ENCODE data around the gene SLC6A1.

SLC6A1 gene

GRCh38 chr3:10996345-10997013 lies 3.9 kb downstream of the SLC6A1 start:
- DNase-seq = no peak

DNA sequence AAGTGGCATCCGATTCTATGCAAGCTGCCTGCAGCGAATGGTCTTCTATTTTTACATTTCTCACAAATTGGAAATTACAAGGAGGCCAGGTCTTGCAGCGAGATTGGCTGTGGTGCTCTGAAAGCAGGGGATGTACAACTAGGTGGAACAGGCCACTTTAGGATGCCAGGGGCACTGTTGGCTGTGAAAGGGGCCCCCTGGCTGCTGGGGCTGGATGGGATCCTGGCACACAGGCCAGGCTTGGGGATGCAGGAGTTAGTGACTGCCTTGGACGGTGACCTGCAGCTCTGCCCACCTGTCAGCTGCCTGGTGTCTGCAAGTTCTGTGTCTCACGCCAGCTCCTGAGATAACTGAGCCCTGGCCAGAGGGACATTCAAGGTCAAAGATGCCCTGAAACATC lies 4.6 kb downstream of the SLC6A1 start:
- no peak for DNase-seq

DNA sequence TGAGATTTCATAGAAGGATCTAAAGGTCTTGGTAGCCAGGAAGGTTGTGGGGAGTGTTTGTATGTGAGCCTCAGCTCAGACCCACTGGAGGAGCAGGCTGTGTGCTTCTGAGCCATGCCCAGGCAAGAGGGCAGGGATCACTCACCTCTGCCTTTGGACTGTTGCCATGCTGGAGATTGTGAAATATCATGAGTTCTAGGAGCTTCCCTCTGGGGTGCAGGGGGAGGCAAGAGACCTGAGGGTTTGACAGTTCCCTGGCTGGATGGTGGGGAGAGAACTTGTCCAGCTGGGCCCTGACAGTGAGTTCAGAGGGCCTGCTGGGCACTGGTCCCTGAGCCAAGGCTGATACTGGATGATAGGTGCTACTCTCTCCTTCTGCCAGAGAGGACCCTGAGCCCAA lies 6.0 kb downstream of the SLC6A1 start:
- DNase-seq = no peak

- no peak for DNase-seq
Measured at GRCh38 chr3:10999221-11000107, 6.9 kb downstream of the SLC6A1 start.

GRCh38 chr3:11000528-11000927 lies 8.0 kb downstream of the SLC6A1 start:
- no peak for DNase-seq

- DNase-seq = no peak
Measured at GRCh38 chr3:11001020-11001657, 8.6 kb downstream of the SLC6A1 start.

- no peak for DNase-seq
Measured at GRCh38 chr3:11001658-11002021, 9.1 kb downstream of the SLC6A1 start.

DNA sequence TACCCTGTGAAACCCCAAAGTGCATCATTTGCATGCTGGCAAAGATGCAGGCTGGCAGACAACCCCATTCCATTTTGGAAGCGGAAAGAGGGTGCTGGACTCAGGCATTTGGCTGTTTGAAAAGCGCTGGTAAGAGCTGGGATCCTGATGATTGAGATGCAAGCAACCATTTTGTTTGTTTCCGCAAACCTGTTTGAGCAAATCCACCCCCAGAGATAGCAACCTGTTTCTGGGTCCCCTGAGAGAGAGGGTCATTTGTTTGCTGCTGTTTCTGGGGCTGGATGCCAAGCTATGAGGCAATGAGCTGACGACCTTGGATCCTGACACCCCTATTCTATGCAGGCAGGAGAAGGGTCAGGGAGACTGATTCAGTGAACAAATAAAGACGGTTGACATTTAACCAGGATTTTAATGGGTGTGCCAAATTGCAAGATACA lies 9.8 kb downstream of the SLC6A1 start:
- DNase-seq = no peak

- DNase-seq = no peak
Measured at GRCh38 chr3:11004563-11004962, 12.0 kb downstream of the SLC6A1 start.

DNA sequence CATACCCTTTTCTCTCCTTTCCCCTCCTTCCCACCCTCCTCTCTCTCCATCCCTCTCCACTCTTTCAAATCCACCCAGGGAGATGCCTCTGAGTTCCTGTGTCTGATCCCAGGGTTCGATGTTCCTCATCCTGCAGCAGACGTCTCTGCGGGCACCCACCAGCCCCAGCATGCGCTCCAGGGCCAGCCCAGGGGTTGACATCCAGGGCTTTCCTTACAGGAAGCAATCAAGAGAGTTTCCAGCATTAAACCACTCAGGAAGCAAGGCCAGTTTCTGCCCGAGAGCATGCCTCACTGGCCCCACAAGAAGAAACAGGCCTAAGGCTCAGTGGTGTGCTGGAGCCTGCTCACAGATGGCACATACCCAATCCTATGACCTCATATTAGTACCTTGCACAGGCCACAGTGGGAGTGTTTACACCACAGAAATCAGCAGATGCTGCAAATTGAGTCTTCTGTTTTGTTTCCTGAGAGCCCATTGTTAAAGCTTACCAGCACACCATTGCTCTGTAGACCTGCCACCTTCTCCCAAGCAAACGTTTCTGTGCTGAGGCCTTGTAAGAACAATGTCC lies 13.2 kb downstream of the SLC6A1 start:
- no peak for DNase-seq

GRCh38 chr3:11006986-11007933 lies 14.7 kb downstream of the SLC6A1 start:
- no peak for DNase-seq

DNA sequence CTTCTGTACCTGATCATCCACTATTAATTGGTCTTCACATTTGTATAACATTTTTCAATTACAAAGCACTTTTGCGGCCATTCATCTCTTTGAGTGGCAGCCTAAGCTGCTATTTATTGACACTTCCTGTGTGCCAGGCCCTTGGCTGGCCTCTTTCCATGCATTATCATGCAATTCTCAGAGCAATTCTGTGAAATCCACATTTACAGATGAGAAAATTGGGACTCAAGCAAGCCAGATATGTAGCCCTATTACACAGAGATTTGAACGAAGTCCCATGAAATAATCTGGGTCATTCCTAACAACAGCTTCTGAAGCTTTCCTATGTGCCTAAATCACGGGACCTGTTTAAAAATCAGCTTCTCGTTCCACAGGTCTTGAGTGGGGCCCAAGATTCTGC lies 17.4 kb downstream of the SLC6A1 start:
- no peak for DNase-seq

- DNase-seq = no peak
Measured at GRCh38 chr3:11010426-11011165, 18.0 kb downstream of the SLC6A1 start.

- no peak for DNase-seq
Measured at GRCh38 chr3:11014253-11014652, 21.7 kb downstream of the SLC6A1 start.

- no peak for DNase-seq
Measured at GRCh38 chr3:11014752-11015151, 22.2 kb downstream of the SLC6A1 start.

GRCh38 chr3:11015369-11015768 lies 22.8 kb downstream of the SLC6A1 start:
- no peak for DNase-seq

- DNase-seq = no peak
Measured at GRCh38 chr3:11016727-11017126, 24.2 kb downstream of the SLC6A1 start.

- DNase-seq = no peak
Measured at GRCh38 chr3:11019116-11019819, 26.7 kb downstream of the SLC6A1 start.

DNA sequence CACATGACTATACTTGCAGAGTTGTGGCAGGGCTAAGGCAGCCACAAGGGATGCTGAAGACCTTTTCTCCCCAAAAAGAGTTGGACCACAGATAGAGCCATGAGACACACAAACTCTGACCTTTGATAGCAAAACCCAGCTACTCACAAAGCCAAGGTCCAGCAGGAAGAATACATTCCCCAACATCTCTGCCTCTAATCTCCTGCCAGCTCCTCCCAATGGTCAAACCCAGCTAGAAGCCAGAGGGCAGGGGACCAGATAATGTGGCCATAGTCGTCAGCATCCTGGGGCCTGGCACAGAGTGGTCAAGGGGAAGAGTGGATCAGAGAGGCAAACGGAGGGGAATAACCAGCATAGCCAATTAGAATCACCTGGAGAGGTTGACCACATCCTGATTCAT lies 28.2 kb downstream of the SLC6A1 start:
- no peak for DNase-seq

DNA sequence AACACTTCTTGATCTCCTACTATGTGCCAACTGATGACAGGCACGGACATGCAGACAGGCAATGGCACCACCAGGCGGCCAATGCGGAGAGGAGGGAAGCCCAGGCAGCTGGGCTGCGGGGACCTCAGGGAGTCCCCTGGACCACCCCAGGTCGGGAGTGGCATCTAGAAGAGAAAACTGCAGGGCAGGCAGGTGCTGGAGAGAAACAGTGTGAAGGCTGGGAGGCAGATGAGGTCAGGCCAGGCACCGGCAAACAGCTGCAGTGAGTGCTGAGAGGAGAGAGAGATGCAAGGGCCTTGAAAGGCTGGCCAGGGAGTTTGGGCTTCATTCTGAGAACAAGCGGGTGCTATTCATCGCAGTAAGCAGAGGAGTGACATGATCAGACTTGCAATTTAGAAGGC lies 29.1 kb downstream of the SLC6A1 start:
- no peak for DNase-seq

- DNase-seq = no peak
Measured at GRCh38 chr3:11022115-11022514, 29.6 kb downstream of the SLC6A1 start.

Measured in NCI-H1436 treated with DMSO at 0.1 percent for 48 hours (cell line).